DND-41 (cell line): ENCODE measurements around the gene MRPL47.
A peak's percentile ranks its signal among the peaks of the same experiment; 100 is the strongest.

Source experiments
- ATAC-seq: fragments of 200-7000 bp; cut with Tn5 transposase; 3 replicates; pipeline ENCODE4 v1.9.1; 2021; ENCODE audit warnings: low read depth; ENCODE audit not compliant: insufficient read depth
- DNase-seq: peaks from one replicate; pipeline ENCODE4 v3.0.0-alpha.2; 2020
- H2AFZ ChIP-seq: 2 replicates; pipeline ENCODE4 v1.6.0; 2012; ENCODE audit warnings: low read depth, low read length
- H3K27ac ChIP-seq: 2 replicates; pipeline ENCODE4 v1.5.1; 2012; ENCODE audit warnings: low read length, inconsistent platforms
- H3K27me3 ChIP-seq: fragments of 200-600 bp; sonication (generic); 2 replicates; pipeline ENCODE4 v1.6.0; 2012; ENCODE audit warnings: low read length, mild to moderate bottlenecking, inconsistent platforms; ENCODE audit not compliant: insufficient read depth, poor library complexity
- H3K36me3 ChIP-seq: 2 replicates; pipeline ENCODE4 v1.5.1; 2012; ENCODE audit warnings: low read length, inconsistent platforms; ENCODE audit not compliant: insufficient read depth
- H3K4me1 ChIP-seq: 2 replicates; pipeline ENCODE4 v1.5.1; 2012; ENCODE audit warnings: mild to moderate bottlenecking, low read length; ENCODE audit not compliant: insufficient read depth
- H3K4me2 ChIP-seq: 2 replicates; pipeline ENCODE4 v1.6.0; 2012; ENCODE audit warnings: mild to moderate bottlenecking, moderate library complexity, low read length, inconsistent platforms; ENCODE audit not compliant: insufficient read depth
- H3K4me3 ChIP-seq, 2 experiments: fragments of 200-600 bp in 1 of 2; shearing (Covaris generic) in 1 of 2; 2 replicates each; pipeline ENCODE4 v1.5.1; 2012 to 2016; ENCODE audit warnings: inconsistent platforms in 2 of 2, low read length in 2 of 2, mild to moderate bottlenecking in 2 of 2, low read depth in 1 of 2, moderate library complexity in 1 of 2
- H3K79me2 ChIP-seq: 2 replicates; pipeline ENCODE4 v1.6.0; 2012; ENCODE audit warnings: low read length, inconsistent platforms; ENCODE audit not compliant: insufficient read depth
- H3K9ac ChIP-seq: 2 replicates; pipeline ENCODE4 v1.6.0; 2012; ENCODE audit warnings: low read depth, mild to moderate bottlenecking, inconsistent platforms, low read length, moderate library complexity
- H3K9me3 ChIP-seq: 2 replicates; pipeline ENCODE4 v1.5.1; 2012; ENCODE audit warnings: low read length, moderate library complexity, mild to moderate bottlenecking, inconsistent platforms; ENCODE audit not compliant: insufficient read depth, severe bottlenecking
- H4K20me1 ChIP-seq: 2 replicates; pipeline ENCODE4 v1.6.0; 2012; ENCODE audit warnings: low read length; ENCODE audit not compliant: insufficient read depth
- EZH2 ChIP-seq: IDR thresholded peaks from 3 replicates; pipeline ENCODE4 v1.6.1; 2012; ENCODE audit warnings: borderline replicate concordance, low read depth, mild to moderate bottlenecking, moderate library complexity, low read length, inconsistent platforms; ENCODE audit not compliant: severe bottlenecking
- TF ChIP-seq, protein P1 (sequence below): IDR thresholded peaks from 2 replicates; pipeline ENCODE4 v1.5.1; 2012; ENCODE audit warnings: borderline replicate concordance, low read length, moderate library complexity, mild to moderate bottlenecking; ENCODE audit not compliant: poor library complexity, severe bottlenecking; ENCODE audit errors: extremely low read depth

MRPL47 gene

DNA sequence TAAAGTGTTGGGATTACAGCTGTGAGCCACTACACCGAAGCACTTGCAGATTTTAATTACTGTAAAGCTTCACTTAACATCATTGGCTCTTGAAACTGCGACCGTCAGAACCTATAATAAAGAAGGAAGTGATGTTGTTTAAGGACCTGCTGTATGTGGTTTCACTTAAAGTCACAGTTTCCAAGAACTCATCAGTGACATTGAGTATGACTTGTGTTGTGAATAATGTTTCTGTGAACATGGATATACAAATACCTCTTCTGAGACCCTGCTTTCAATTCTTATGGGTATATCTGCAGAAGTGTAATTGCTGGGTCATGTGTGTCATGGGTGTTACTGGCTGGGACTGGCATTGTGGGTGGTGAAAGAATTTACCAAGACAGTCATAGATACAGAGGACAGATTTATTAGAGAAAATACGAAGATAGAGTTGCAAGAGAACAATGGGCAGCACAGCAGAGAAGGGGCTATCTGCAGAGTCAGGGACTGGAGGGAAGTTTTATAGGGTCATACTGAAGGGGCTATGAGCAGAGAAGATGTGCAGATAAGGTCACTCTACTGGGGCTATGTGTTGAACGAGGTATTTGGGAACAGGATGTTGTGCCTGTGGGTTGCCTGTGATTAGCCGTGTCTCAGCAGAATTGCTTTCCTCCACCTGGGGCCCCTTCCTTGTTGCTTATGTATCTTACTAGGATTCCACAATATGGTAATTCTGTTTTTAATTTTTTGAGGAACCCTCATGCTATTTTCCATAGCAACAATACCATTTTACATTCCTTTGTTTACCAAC, 4.7 kb upstream of the MRPL47 start:
- H3K4me3 ChIP-seq, result no peak overlapping the region
- H3K27me3 ChIP-seq, result no peaks in the 10 kb centered on the region
- no peaks in the 10 kb centered on the region for H3K9me3 ChIP-seq
- H3K27ac ChIP-seq, result no peak overlapping the region
- H3K36me3 ChIP-seq, result no peaks in the 10 kb centered on the region
- no peak for ATAC-seq
- H3K79me2 ChIP-seq, result peaks cover 58% of the 10 kb centered on the region
- H4K20me1 ChIP-seq, result no peaks in the 10 kb centered on the region
- no peak for DNase-seq
- peaks cover 21% of the 10 kb centered on the region for H3K4me1 ChIP-seq
- H3K4me2 ChIP-seq, result no peak overlapping the region
- TF ChIP-seq, protein P1, sequence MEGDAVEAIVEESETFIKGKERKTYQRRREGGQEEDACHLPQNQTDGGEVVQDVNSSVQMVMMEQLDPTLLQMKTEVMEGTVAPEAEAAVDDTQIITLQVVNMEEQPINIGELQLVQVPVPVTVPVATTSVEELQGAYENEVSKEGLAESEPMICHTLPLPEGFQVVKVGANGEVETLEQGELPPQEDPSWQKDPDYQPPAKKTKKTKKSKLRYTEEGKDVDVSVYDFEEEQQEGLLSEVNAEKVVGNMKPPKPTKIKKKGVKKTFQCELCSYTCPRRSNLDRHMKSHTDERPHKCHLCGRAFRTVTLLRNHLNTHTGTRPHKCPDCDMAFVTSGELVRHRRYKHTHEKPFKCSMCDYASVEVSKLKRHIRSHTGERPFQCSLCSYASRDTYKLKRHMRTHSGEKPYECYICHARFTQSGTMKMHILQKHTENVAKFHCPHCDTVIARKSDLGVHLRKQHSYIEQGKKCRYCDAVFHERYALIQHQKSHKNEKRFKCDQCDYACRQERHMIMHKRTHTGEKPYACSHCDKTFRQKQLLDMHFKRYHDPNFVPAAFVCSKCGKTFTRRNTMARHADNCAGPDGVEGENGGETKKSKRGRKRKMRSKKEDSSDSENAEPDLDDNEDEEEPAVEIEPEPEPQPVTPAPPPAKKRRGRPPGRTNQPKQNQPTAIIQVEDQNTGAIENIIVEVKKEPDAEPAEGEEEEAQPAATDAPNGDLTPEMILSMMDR, result no peak
- no peak for TF ChIP-seq EZH2
- H2AFZ ChIP-seq, result no peak overlapping the region
- no peak overlapping the region for H3K9ac ChIP-seq

DNA sequence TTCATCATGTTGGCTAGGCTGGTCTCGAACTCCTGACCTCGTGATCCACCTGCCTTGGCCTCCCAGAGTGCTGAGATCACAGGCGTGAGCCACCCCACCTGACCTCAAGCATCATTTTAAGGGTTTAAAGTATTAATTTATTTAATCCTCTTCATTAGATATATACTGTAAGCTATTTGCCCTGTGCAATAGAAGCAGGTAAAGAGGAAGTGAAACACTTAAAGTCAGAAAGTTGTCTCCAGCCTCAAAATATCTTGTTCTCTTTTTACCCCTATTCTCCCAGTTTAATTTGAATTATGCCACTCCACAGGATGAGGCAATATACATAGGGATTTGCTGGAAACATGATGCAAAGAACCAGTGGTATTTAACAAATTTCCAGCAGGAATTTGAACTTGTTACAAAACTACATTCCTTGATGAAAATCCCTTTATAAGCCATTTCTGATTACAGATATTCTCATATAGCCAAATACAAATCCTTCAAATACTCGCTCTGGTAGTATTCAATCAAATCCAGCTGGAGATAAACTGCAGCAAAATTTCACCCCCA, 2.2 kb upstream of the MRPL47 start:
- H3K27me3 ChIP-seq, result no peaks in the 10 kb centered on the region
- H3K36me3 ChIP-seq, result peaks cover 5% of the 10 kb centered on the region
- H3K4me1 ChIP-seq, result peaks cover 40% of the 10 kb centered on the region
- H3K9me3 ChIP-seq, result no peaks in the 10 kb centered on the region
- H3K4me3 ChIP-seq, result no peak overlapping the region
- ATAC-seq, result no peak
- no peak for DNase-seq
- H3K9ac ChIP-seq, result no peak overlapping the region
- no peaks in the 10 kb centered on the region for H4K20me1 ChIP-seq
- no peak overlapping the region for H2AFZ ChIP-seq
- peaks cover 80% of the 10 kb centered on the region for H3K79me2 ChIP-seq
- H3K4me2 ChIP-seq, result peak overlapping the region; percentile 97
- H3K27ac ChIP-seq, result no peak overlapping the region
- TF ChIP-seq EZH2, result no peak
- TF ChIP-seq, protein P1, result no peak

DNA sequence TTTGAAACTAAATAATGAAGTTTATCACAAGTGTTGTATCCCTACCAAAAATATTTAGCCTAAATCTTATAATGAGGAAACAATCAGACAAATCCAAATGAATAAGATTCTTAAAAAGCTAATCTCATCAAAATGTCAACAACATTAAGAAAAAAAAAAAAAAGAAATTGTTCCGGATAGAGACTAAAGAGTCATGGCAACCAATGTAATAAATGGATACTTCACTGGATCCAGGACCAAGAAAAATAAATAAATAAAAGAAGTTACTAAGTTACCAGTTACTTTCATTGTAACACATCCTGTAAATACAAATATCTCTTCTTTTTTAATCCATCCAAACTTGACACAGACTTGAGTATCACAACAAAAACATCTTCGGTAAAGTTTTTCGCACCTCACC, 607 bp downstream of the MRPL47 start:
- peaks cover 32% of the 10 kb centered on the region for H3K36me3 ChIP-seq
- H2AFZ ChIP-seq, result peak overlapping the region; percentile 70
- ATAC-seq, result no peak

More for the DNA sequence above, 607 bp downstream of the MRPL47 start:
- Histone ChIP-seq H3K9me3 (no peaks in the 10 kb centered on the region), H3K9ac (peak overlapping the region; percentile 65), H3K4me1 (peaks cover 40% of the 10 kb centered on the region), H4K20me1 (no peaks in the 10 kb centered on the region), H3K79me2 (peaks cover 73% of the 10 kb centered on the region), H3K27me3 (no peaks in the 10 kb centered on the region), H3K4me3 (peak overlapping the region; percentile 60 to 61), H3K4me2 (peak overlapping the region; percentile 78), H3K27ac (peak overlapping the region; percentile 77)
- no peak for DNase-seq
- TF ChIP-seq, protein P1, result no peak
- no peak for TF ChIP-seq EZH2
